Transverse colon (tissue), 4 donors: ENCODE data around the gene LRP4. TPM values are rescaled to one million over a fixed set of nuclear protein-coding genes. Genes with fewer than 3 reads are reported as not detected.
A peak's percentile ranks its signal among the peaks of the same experiment; 100 is the strongest.

Source experiments
- DNase-seq: peaks from one replicate; pipeline ENCODE4 v3.0.0-alpha.2; 2019
- H3K27ac ChIP-seq, 4 donors: fragments of 200-600 bp; sonication (generic); 2 replicates each; pipeline ENCODE4 v1.5.1; 2016 to 2018; ENCODE audit warnings: inconsistent platforms in 4 of 4
- H3K27me3 ChIP-seq: fragments of 200-600 bp; sonication (generic); 2 replicates; pipeline ENCODE4 v1.5.1; 2017; ENCODE audit warnings: inconsistent platforms
- H3K36me3 ChIP-seq, 4 donors: fragments of 200-600 bp; sonication (generic); 2 replicates each; pipeline ENCODE4 v1.5.1; 2017 to 2019; ENCODE audit warnings: inconsistent platforms in 4 of 4
- H3K4me1 ChIP-seq, 4 donors: fragments of 200-600 bp; sonication (generic); 2 replicates each; pipeline ENCODE4 v1.5.1; 2017 to 2020; ENCODE audit warnings: inconsistent platforms in 4 of 4
- H3K4me3 ChIP-seq, 4 donors: fragments of 200-600 bp; sonication (generic); 1 replicate in 1 of 4; 2 replicates in 3 of 4; pipeline versions ENCODE4 v1.5.1 to v1.6.1; 2017 to 2019; ENCODE audit warnings: inconsistent platforms in 4 of 4
- H3K9me3 ChIP-seq, 2 donors: fragments of 200-600 bp; sonication (generic); 2 replicates each; pipeline ENCODE4 v1.5.1; 2017 to 2019; ENCODE audit warnings: inconsistent platforms in 2 of 2
- EP300 ChIP-seq: sonication (generic); formaldehyde crosslinking; IDR thresholded peaks from one replicate; pipeline ENCODE4 v1.6.1; 2017; ENCODE audit warnings: antibody characterized with exemption, low read depth
- POLR2A ChIP-seq: fragments of 450-650 bp; IDR thresholded peaks from one replicate; pipeline ENCODE4 v1.6.1; 2016; ENCODE audit warnings: antibody characterized with exemption, mild to moderate bottlenecking, moderate library complexity
- POLR2AphosphoS5 ChIP-seq, 3 donors: sonication (generic); formaldehyde crosslinking; IDR thresholded peaks; one replicate each; pipeline ENCODE4 v1.6.1; 2016; ENCODE audit warnings: antibody characterized with exemption in 3 of 3
- WGBS, 2 donors: methylation state at CpG; one replicate each; pipeline ENCODE4 v1.1.5; 2018; ENCODE audit warnings: low coverage in 1 of 2; 5-methylcytosine and 5-hydroxymethylcytosine counted together
- in situ Hi-C, 4 donors: fragments of 200-750 bp; cut with MboI; loops; one replicate each; pipeline versions ENCODE4 v1.15.0 to v1.15.1; 2017; ENCODE audit warnings: low sequenced_read_pairs in 3 of 4, low pct_ligation_motif_present in 1 of 4, low pct_unique_long_range_greater_than_20kb in 1 of 4
- intact Hi-C: fragments of 100-400 bp; cut with DNase I; formaldehyde crosslinking; loops from one replicate; pipeline ENCODE4 v1.15.1; 2023; ENCODE audit warnings: low total_unique reads
- total RNA-seq, 4 donors: library from RNA; depleted of rRNA; stranded (reverse); fragments of >200 nt; gene quantifications; one replicate each; pipeline ENCODE4 v1.1.0, GENCODE V29; 2016
- TF ChIP-seq, protein P1 (sequence below), 5 experiments: fragments of 200-600 bp in 3 of 5; fragments of 450-650 bp in 2 of 5; sonication (generic) in 3 of 5; IDR thresholded peaks; 1 replicate in 2 of 5; 2 replicates in 3 of 5; pipeline ENCODE4 v1.5.1; 2016 to 2017; ENCODE audit warnings: antibody characterized with exemption in 5 of 5, inconsistent platforms in 3 of 5, mild to moderate bottlenecking in 2 of 5, moderate library complexity in 1 of 5

LRP4 gene
- total RNA-seq, 4 donors from 2014 or later: 7.9 to 52.4 (median 16.2) TPM

DNA sequence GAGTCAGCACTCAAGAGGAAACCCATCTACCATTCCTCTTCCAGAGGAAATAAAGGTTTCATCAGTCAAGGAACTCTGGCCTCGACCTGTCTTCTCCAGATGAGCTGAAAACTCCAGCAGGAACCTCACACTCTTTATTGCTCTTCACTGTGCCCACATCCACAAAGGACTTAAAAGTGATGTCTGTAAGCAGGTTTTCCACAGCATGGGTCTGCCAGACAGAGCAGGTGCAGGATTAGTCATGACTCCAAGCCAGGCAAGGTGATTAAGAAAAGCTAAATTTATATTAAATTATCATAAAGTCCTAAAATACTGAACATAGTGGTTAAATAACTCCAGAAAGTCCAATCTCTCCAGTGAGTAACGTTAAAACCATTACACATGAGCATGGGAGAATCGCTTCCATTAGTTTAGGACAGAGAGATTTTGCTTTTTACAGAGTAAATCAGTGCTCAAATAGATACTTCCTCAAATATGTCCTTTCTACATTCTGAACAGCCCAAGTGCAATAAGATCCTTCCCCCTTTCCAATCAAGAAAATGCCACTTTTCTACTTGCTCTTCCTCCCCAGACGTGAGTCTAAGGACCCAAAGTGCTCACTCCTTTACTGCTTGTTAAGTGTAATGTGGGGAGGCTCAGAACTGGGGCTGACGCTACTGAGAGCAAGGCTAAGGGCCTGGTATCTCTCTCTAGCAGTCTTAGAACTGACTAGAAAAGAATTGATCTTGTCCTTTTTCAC lies 61.6 kb downstream of the LRP4 start:
- intact Hi-C loops: no loop called here
- WGBS, 2 donors: 63 to 66% methylated on average over 4 to 5 of the region's 5 CpGs
- no peaks in the 10 kb centered on the region for H3K4me1 ChIP-seq
- in situ Hi-C loops: no loop called here
- no peak for DNase-seq
- H3K27me3 ChIP-seq: no peaks in the 10 kb centered on the region
- H3K9me3 ChIP-seq: no peaks in the 10 kb centered on the region
- peak overlapping the region in 1 of 4 donors; percentile 22 for H3K27ac ChIP-seq
- TF ChIP-seq POLR2A: no peak
- TF ChIP-seq, protein P1, sequence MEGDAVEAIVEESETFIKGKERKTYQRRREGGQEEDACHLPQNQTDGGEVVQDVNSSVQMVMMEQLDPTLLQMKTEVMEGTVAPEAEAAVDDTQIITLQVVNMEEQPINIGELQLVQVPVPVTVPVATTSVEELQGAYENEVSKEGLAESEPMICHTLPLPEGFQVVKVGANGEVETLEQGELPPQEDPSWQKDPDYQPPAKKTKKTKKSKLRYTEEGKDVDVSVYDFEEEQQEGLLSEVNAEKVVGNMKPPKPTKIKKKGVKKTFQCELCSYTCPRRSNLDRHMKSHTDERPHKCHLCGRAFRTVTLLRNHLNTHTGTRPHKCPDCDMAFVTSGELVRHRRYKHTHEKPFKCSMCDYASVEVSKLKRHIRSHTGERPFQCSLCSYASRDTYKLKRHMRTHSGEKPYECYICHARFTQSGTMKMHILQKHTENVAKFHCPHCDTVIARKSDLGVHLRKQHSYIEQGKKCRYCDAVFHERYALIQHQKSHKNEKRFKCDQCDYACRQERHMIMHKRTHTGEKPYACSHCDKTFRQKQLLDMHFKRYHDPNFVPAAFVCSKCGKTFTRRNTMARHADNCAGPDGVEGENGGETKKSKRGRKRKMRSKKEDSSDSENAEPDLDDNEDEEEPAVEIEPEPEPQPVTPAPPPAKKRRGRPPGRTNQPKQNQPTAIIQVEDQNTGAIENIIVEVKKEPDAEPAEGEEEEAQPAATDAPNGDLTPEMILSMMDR (IDR thresholded peaks at IDR 0.05): no peak
- TF ChIP-seq POLR2AphosphoS5 (IDR thresholded peaks at IDR 0.05): no peak
- TF ChIP-seq EP300: no peak
- H3K36me3 ChIP-seq: no peaks in the 10 kb centered on the region
- no peak overlapping the region for H3K4me3 ChIP-seq

DNA sequence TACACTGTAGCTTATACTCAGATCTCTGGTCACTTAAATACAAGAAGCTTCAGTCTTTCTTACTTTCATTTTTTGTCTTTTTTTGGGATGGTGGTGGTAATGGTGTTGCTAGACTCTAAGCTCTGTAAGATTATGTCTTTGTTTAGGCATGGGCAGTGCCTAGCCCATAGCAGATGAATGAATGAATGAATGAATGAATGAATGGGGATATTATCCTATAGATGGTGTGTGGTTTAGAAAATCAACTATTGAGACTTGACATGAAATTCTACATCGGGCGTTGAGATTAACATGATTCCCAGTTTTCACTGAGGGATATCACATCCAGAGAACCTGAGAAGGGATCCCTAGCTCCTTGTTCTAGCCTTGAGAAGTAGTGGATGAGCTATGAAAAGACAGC lies 62.5 kb downstream of the LRP4 start:
- intact Hi-C loops (no loop called here), in situ Hi-C loops (no loop called here)
- Histone ChIP-seq H3K4me3 (no peak overlapping the region), H3K27me3 (no peaks in the 10 kb centered on the region), H3K9me3 (no peaks in the 10 kb centered on the region), H3K4me1 (no peaks in the 10 kb centered on the region), H3K36me3 (no peaks in the 10 kb centered on the region), H3K27ac (no peak overlapping the region)
- DNase-seq: no peak
- 89 to 90% methylated on average over 2 of the region's 2 CpGs for WGBS, 2 donors
- TF ChIP-seq, protein P1 (IDR thresholded peaks at IDR 0.05): no peak
- TF ChIP-seq EP300 (no peak), POLR2A (no peak), POLR2AphosphoS5 (IDR thresholded peaks at IDR 0.05) (no peak)

DNA sequence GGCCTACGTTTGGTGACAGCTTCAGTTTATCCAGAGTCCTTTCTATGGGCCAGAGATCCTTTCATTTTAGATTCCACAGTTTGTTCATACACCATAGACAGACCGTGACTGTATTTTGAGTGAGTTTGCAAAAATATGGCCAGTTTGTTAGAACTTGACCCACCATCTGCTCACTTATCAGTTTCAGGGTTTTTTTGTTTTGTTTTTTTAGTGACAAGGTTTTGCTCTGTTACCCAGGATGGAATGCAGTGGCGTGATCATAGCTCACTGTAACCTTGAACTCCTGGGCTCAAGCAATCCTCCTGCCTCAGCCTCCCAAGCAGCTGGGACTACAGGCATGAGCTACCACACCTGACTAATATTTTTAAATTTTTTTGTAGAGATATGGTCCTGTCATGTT lies 63.2 kb downstream of the LRP4 start:
- H3K4me1 ChIP-seq: no peaks in the 10 kb centered on the region
- in situ Hi-C loops (no loop called here), intact Hi-C loops (no loop called here)
- WGBS, 2 donors: 88 to 92% methylated on average over 2 to 3 of the region's 3 CpGs
- no peak overlapping the region for H3K27ac ChIP-seq
- H3K4me3 ChIP-seq: no peak overlapping the region
- H3K36me3 ChIP-seq: no peaks in the 10 kb centered on the region
- DNase-seq: no peak
- H3K9me3 ChIP-seq: no peaks in the 10 kb centered on the region
- no peaks in the 10 kb centered on the region for H3K27me3 ChIP-seq
- TF ChIP-seq POLR2AphosphoS5 (IDR thresholded peaks at IDR 0.05) (no peak), POLR2A (no peak), EP300 (no peak)
- TF ChIP-seq, protein P1 (IDR thresholded peaks at IDR 0.05): no peak

- Histone ChIP-seq H3K9me3 (no peaks in the 10 kb centered on the region), H3K4me1 (peaks cover 0 to 5% (median 2%) of the 10 kb centered on the region in 4 donors), H3K27me3 (no peaks in the 10 kb centered on the region), H3K4me3 (no peak overlapping the region), H3K36me3 (no peaks in the 10 kb centered on the region), H3K27ac (no peak overlapping the region)
- WGBS, 2 donors: 62 to 81% methylated on average over 5 to 10 of the region's 10 CpGs
- DNase-seq: no peak
- in situ Hi-C loops: no loop called here
- intact Hi-C loops: no loop called here
- TF ChIP-seq POLR2AphosphoS5 (IDR thresholded peaks at IDR 0.05) (no peak), POLR2A (no peak), EP300 (no peak)
- TF ChIP-seq, protein P1 (IDR thresholded peaks at IDR 0.05): no peak
Measured at GRCh38 chr11:46850829-46851380, 67.4 kb downstream of the LRP4 start.
